ENCODE data around the gene CEP72. TPM values are rescaled to one million over a fixed set of nuclear protein-coding genes. Genes with fewer than 3 reads are reported as not detected.

Gene CEP72
- total and polyA plus RNA-seq, 10 of the 15 experiments (the other 5 are each of a cell fraction or from before 2014, with no cell fraction given): 0.35 to 13.5 (median 8.3) TPM

DNA sequence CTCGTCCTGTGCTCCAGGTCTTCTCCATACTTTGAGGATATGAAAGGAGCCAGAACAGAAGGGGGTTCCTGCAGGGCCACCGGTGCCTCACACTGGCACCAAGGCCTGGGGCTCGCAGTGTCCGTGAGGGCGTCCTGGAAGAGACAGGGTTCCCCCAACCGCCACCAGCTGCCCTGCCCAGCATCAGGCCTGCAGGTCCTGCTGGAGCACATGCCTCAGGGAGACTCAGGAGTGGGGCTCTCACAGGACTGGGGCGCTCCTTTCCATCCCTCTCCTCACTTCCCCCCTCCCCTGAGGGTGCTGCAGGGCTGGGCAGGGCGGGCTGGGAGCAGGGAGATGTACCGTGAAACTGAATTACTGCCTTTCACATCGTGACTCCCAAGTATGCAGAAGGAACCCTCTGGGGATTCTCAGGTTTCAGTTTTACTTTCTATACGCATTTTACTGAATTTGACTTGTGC is 31.7 kb downstream of the CEP72 start:
- 35% methylated on average over 10 of the region's 11 CpGs for WGBS (ENCODE audit: insufficient coverage, insufficient replicate concordance, low lambda C conversion rate, missing lambda C conversion rate)
- Histone ChIP-seq H3K4me2 (ENCODE audit: control insufficient read depth, insufficient read depth) (peak overlapping the region; percentile 68), H3K9me3 (replicated peaks; ENCODE audit: control insufficient read depth, insufficient read depth, low read length) (no peaks in the 10 kb centered on the region; the same call in 2 of the 3 replicates), H3K4me1 (ENCODE audit: control insufficient read depth, insufficient read depth, low read length) (peaks cover 13% of the 10 kb centered on the region), H3K36me3 (ENCODE audit: control insufficient read depth in 2 of 2, insufficient read depth in 2 of 2, low read length in 1 of 2) (peaks cover 0 to 38% of the 10 kb centered on the region in 2 experiments; a peak in 3 of 4 replicates), H3K9ac (ENCODE audit: control insufficient read depth, insufficient read depth, low read length) (no peak overlapping the region; the same call in 1 of the 2 replicates), H3K4me3 (peak overlapping the region; percentile 5; the same call in 1 of the 2 replicates), H3K27me3 (replicated peaks in 1 of 2; ENCODE audit: control insufficient read depth in 2 of 2, insufficient read depth in 2 of 2, low read length in 1 of 2) (no peaks in the 10 kb centered on the region), H2AFZ (ENCODE audit: control insufficient read depth, low read depth, low read length) (no peak overlapping the region; the same call in 1 of the 2 replicates), H3K79me2 (ENCODE audit: control insufficient read depth, insufficient read depth, low read length) (no peaks in the 10 kb centered on the region; the same call in 1 of the 2 replicates), H4K20me1 (ENCODE audit: control insufficient read depth, insufficient read depth) (no peaks in the 10 kb centered on the region), H3K27ac (ENCODE audit: control insufficient read depth, insufficient read depth) (peak overlapping the region; percentile 46; the same call in 1 of the 2 replicates)
- ChIA-PET CTCF (interaction anchor here (0.9 to 1.4 kb wide), 2 partner anchors 197 to 327 kb away, joined by 4 read pairs; no protein-coding TSS in a partner anchor), POLR2A (interaction anchor here (0.6 kb wide), 1 partner anchor 302 kb away, joined by 3 read pairs; no protein-coding TSS in a partner anchor), RAD21 (ENCODE audit: unreplicated experiment) (interaction anchor here (1.4 to 1.9 kb wide), 2 partner anchors 170 to 327 kb away, joined by 4 read pairs; no protein-coding TSS in a partner anchor), SMC1A (ENCODE audit: uncharacterized antibody, unreplicated experiment) (interaction anchor here (0.7 to 1.4 kb wide), 2 partner anchors 170 to 275 kb away, joined by 3 read pairs; no protein-coding TSS in a partner anchor)
- DNase-seq (ENCODE audit: low read depth, low spot score) (peak; percentile 74), ATAC-seq (peak; percentile 91), FAIRE-seq (peak; percentile 41)
- intact Hi-C loops (cut with micrococcal nuclease; ENCODE audit: unreplicated experiment): no loop called here
- no TSS peak for BruUV-seq (replicated peaks)
- TF ChIP-seq DPF2 (IDR thresholded peaks at IDR 0.05): peak; percentile 62; the same call in 1 of the 2 replicates
- TF ChIP-seq ZNF207 (IDR thresholded peaks at IDR 0.05; ENCODE audit: borderline replicate concordance): no peak
- 0 out of 2 replicates have a peak, but pooled peaks have one; percentile 30 for TF ChIP-seq SMARCA5 (IDR thresholded peaks at IDR 0.05)
- peak; percentile 22; the same call in 1 of the 2 replicates for TF ChIP-seq STAT3 (IDR thresholded peaks at IDR 0.05; ENCODE audit: low read depth, low read length)
- peak; percentile 69 for TF ChIP-seq IKZF1 (conservative IDR thresholded peaks at IDR 0.05)
- TF ChIP-seq ZNF217 (IDR thresholded peaks at IDR 0.05): peak; percentile 36; the same call in 1 of the 2 replicates
- TF ChIP-seq EP300 (IDR thresholded peaks at IDR 0.05; ENCODE audit: borderline replicate concordance in 1 of 2, control insufficient read depth in 1 of 2, low read depth in 2 of 2, low read length in 2 of 2): peak in 1 of 2 experiments; percentile 24; a peak in 1 of 4 replicates
- TF ChIP-seq BHLHE40 (IDR thresholded peaks at IDR 0.05; ENCODE audit: borderline replicate concordance in 1 of 2, low read depth in 2 of 2, low read length in 1 of 2): peak; percentile 2 to 52; a peak in 2 of 4 replicates
- peak; percentile 95 for TF ChIP-seq MEF2B (IDR thresholded peaks at IDR 0.05; ENCODE audit: partially characterized antibody, poor library complexity, severe bottlenecking)
- TF ChIP-seq IKZF2 (IDR thresholded peaks at IDR 0.05): peak; percentile 63 to 64; a peak in 3 of 4 replicates
- no peak for TF ChIP-seq JUND (IDR thresholded peaks at IDR 0.05; ENCODE audit: low read depth, low read length)
- 0 out of 2 replicates have a peak, but pooled peaks have one; percentile 16 for TF ChIP-seq EED (IDR thresholded peaks at IDR 0.05; ENCODE audit: low read depth)
- TF ChIP-seq WRNIP1 (IDR thresholded peaks at IDR 0.05; ENCODE audit: borderline replicate concordance, low read depth, low read length): no peak
- TF ChIP-seq, protein P1, sequence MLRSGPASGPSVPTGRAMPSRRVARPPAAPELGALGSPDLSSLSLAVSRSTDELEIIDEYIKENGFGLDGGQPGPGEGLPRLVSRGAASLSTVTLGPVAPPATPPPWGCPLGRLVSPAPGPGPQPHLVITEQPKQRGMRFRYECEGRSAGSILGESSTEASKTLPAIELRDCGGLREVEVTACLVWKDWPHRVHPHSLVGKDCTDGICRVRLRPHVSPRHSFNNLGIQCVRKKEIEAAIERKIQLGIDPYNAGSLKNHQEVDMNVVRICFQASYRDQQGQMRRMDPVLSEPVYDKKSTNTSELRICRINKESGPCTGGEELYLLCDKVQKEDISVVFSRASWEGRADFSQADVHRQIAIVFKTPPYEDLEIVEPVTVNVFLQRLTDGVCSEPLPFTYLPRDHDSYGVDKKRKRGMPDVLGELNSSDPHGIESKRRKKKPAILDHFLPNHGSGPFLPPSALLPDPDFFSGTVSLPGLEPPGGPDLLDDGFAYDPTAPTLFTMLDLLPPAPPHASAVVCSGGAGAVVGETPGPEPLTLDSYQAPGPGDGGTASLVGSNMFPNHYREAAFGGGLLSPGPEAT (IDR thresholded peaks at IDR 0.05; ENCODE audit: low read depth): peak; percentile 54; the same call in 1 of the 2 replicates
- peak; percentile 61; the same call in 1 of the 2 replicates for TF ChIP-seq IRF4 (IDR thresholded peaks at IDR 0.05; ENCODE audit: low read depth, low read length)
- in situ Hi-C loops (cut with MboI): no loop called here

All from GM12878 (cell line).